WTC11 (cell line): ENCODE measurements around the gene SEL1L3. TPM values are rescaled to one million over a fixed set of nuclear protein-coding genes. Genes with fewer than 3 reads are reported as not detected.

Experiments used
- ATAC-seq: fragments of 200-7000 bp; cut with Tn5 transposase; 2 replicates; pipeline ENCODE4 v1.10.0; 2021; ENCODE audit warnings: mild to moderate bottlenecking, moderate library complexity
- CTCF ChIA-PET: fragments of 300-600 bp; sonication (Branson Sonifier 250); formaldehyde crosslinking; loops from one replicate; lab custom pipeline; 2021; ENCODE audit warnings: antibody characterized with exemption; lab: Charles Lee
- POLR2A ChIA-PET: fragments of 350-600 bp; sonication (Branson Sonifier 250); formaldehyde crosslinking; loops from one replicate; lab custom pipeline; 2021; ENCODE audit warnings: antibody characterized with exemption; lab: Charles Lee
- DNase-seq: peaks from one replicate; pipeline ENCODE4 v3.0.0; 2021; ENCODE audit warnings: low spot score
- H3K27ac Mint-ChIP-seq: 2 replicates; pipeline ENCODE4 v1.8.0; 2021; ENCODE audit warnings: mixed read lengths
- H3K27me3 Mint-ChIP-seq: 2 replicates; pipeline ENCODE4 v1.8.0; 2021; ENCODE audit warnings: low read depth, mild to moderate bottlenecking, moderate library complexity, mixed read lengths
- H3K36me3 Mint-ChIP-seq: 2 replicates; pipeline ENCODE4 v1.8.0; 2021; ENCODE audit warnings: mixed read lengths
- H3K4me1 Mint-ChIP-seq: 2 replicates; pipeline ENCODE4 v1.8.0; 2022; ENCODE audit warnings: mixed read lengths
- H3K4me3 Mint-ChIP-seq: 2 replicates; pipeline ENCODE4 v1.8.0; 2021; ENCODE audit warnings: mild to moderate bottlenecking, moderate library complexity, mixed read lengths
- H3K9me3 Mint-ChIP-seq: 2 replicates; pipeline ENCODE4 v1.8.0; 2021; ENCODE audit warnings: mixed read lengths
- ARID4B ChIP-seq: sonication (generic); formaldehyde crosslinking; IDR thresholded peaks from 2 replicates; pipeline ENCODE4 v1.8.0; 2023; ENCODE audit warnings: missing genetic modification reagents, mild to moderate bottlenecking, borderline replicate concordance
- ATF3 ChIP-seq: sonication (generic); formaldehyde crosslinking; conservative IDR thresholded peaks from 2 replicates; pipeline ENCODE4 v1.8.1; 2022; ENCODE audit warnings: mild to moderate bottlenecking, missing genetic modification reagents
- CREM ChIP-seq: sonication (generic); formaldehyde crosslinking; IDR thresholded peaks from 2 replicates; pipeline ENCODE4 v1.8.1; 2022; ENCODE audit warnings: mild to moderate bottlenecking, missing genetic modification reagents, moderate library complexity
- E2F1 ChIP-seq: sonication (generic); formaldehyde crosslinking; IDR thresholded peaks from 2 replicates; pipeline ENCODE4 v1.8.0; 2022; ENCODE audit warnings: mild to moderate bottlenecking, missing genetic modification reagents
- EMX1 ChIP-seq: fragments of 250-450 bp; sonication (Bioruptor Pico); IDR thresholded peaks from 2 replicates; pipeline ENCODE4 v1.8.0; 2021; ENCODE audit warnings: mild to moderate bottlenecking
- FOXJ3 ChIP-seq: sonication (generic); formaldehyde crosslinking; IDR thresholded peaks from 2 replicates; pipeline ENCODE4 v1.9.0; 2021; ENCODE audit warnings: missing genetic modification reagents, mild to moderate bottlenecking, borderline replicate concordance
- FOXP1 ChIP-seq: sonication (generic); formaldehyde crosslinking; IDR thresholded peaks from 2 replicates; pipeline ENCODE4 v1.8.0; 2022; ENCODE audit warnings: missing genetic modification reagents, mild to moderate bottlenecking, moderate library complexity, borderline replicate concordance
- JAZF1 ChIP-seq: fragments of 250-450 bp; sonication (Bioruptor Pico); IDR thresholded peaks from 2 replicates; pipeline ENCODE4 v1.9.0; 2021; ENCODE audit warnings: moderate library complexity, mild to moderate bottlenecking, inconsistent platforms
- JUN ChIP-seq: sonication (generic); formaldehyde crosslinking; IDR thresholded peaks from 2 replicates; pipeline ENCODE4 v1.8.0; 2023; ENCODE audit warnings: mild to moderate bottlenecking, missing genetic modification reagents
- NFATC4 ChIP-seq: fragments of 250-450 bp; sonication (Bioruptor Pico); IDR thresholded peaks from 2 replicates; pipeline ENCODE4 v1.9.0; 2021; ENCODE audit warnings: mild to moderate bottlenecking
- RELA ChIP-seq: sonication (generic); formaldehyde crosslinking; IDR thresholded peaks from 2 replicates; pipeline ENCODE4 v1.8.1; 2022; ENCODE audit warnings: missing genetic modification reagents, mild to moderate bottlenecking, borderline replicate concordance
- RORB ChIP-seq: fragments of 250-450 bp; sonication (Bioruptor Pico); IDR thresholded peaks from 2 replicates; pipeline ENCODE4 v1.9.0; 2021; ENCODE audit warnings: mild to moderate bottlenecking
- TCF7 ChIP-seq: sonication (generic); formaldehyde crosslinking; IDR thresholded peaks from 2 replicates; pipeline ENCODE4 v1.8.0; 2022; ENCODE audit warnings: mild to moderate bottlenecking, low read depth, missing genetic modification reagents, moderate library complexity
- USF2 ChIP-seq: sonication (generic); formaldehyde crosslinking; IDR thresholded peaks from 2 replicates; pipeline ENCODE4 v1.8.1; 2023; ENCODE audit warnings: mild to moderate bottlenecking, missing genetic modification reagents, moderate library complexity
- ZBTB43 ChIP-seq: sonication (generic); formaldehyde crosslinking; IDR thresholded peaks from 2 replicates; pipeline ENCODE4 v1.8.1; 2023; ENCODE audit warnings: mild to moderate bottlenecking, missing genetic modification reagents
- ZNF121 ChIP-seq: sonication (generic); formaldehyde crosslinking; IDR thresholded peaks from 2 replicates; pipeline ENCODE4 v1.8.0; 2023; ENCODE audit warnings: missing genetic modification reagents
- ZNF219 ChIP-seq: sonication (generic); formaldehyde crosslinking; IDR thresholded peaks from 2 replicates; pipeline ENCODE4 v1.8.0; 2023; ENCODE audit warnings: missing genetic modification reagents, mild to moderate bottlenecking, borderline replicate concordance
- ZNF317 ChIP-seq: sonication (generic); formaldehyde crosslinking; IDR thresholded peaks from 2 replicates; pipeline ENCODE4 v1.8.1; 2023; ENCODE audit warnings: low read depth, mild to moderate bottlenecking, moderate library complexity, missing genetic modification reagents, borderline replicate concordance
- total RNA-seq: library from RNA; stranded (reverse); gene quantifications from 3 replicates; pipeline ENCODE4 v1.2.3, GENCODE V29; 2021
- TF ChIP-seq, protein P1 (sequence below): sonication (generic); formaldehyde crosslinking; IDR thresholded peaks from 2 replicates; pipeline ENCODE4 v1.8.1; 2023; ENCODE audit warnings: mild to moderate bottlenecking, moderate library complexity, missing genetic modification reagents
- TF ChIP-seq, protein P2 (sequence below): sonication (generic); formaldehyde crosslinking; IDR thresholded peaks from 2 replicates; pipeline ENCODE4 v1.8.1; 2022; ENCODE audit warnings: low read depth, mild to moderate bottlenecking, moderate library complexity, missing genetic modification reagents, borderline replicate concordance

Gene SEL1L3
- total RNA-seq, 1 experiment from 2014 or later: 31.5 TPM

DNA sequence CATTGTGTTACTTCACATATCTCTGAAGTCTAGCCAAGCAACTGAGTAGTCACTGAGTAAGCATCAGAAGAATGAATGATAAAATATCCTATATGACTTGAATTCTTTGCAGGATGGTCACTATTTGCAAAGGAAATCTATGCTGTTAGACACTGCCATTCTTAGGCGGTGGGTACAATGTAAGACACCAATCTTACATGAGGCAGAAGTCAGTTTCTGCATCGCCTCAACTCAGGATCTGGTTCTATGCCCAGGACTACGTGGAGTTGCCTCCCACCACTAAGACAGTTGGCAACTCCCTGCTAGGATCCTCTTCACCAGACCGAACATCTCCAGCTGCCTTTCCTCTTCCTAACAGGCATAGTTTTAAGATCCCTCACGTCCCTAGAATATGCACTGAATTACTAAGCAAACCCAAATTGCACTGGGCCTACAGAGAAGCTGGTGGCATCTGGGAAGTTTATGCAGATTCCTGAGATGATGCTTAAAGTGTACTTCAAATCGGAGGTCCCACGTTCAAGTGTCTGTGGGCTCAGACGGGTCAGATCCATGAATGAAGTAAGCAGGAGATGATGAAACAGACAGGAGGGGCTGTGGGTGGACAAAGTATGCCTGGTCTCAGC is 45.6 kb downstream of the SEL1L3 start (continued):
- TF ChIP-seq, protein P1, sequence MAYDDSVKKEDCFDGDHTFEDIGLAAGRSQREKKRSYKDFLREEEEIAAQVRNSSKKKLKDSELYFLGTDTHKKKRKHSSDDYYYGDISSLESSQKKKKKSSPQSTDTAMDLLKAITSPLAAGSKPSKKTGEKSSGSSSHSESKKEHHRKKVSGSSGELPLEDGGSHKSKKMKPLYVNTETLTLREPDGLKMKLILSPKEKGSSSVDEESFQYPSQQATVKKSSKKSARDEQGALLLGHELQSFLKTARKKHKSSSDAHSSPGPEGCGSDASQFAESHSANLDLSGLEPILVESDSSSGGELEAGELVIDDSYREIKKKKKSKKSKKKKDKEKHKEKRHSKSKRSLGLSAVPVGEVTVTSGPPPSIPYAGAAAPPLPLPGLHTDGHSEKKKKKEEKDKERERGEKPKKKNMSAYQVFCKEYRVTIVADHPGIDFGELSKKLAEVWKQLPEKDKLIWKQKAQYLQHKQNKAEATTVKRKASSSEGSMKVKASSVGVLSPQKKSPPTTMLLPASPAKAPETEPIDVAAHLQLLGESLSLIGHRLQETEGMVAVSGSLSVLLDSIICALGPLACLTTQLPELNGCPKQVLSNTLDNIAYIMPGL (CRISPR knock-in tag): no peak
- TF ChIP-seq JAZF1 (CRISPR knock-in tag): no peak
- TF ChIP-seq USF2 (CRISPR knock-in tag): no peak
- no peak for TF ChIP-seq RORB (CRISPR knock-in tag)

DNA sequence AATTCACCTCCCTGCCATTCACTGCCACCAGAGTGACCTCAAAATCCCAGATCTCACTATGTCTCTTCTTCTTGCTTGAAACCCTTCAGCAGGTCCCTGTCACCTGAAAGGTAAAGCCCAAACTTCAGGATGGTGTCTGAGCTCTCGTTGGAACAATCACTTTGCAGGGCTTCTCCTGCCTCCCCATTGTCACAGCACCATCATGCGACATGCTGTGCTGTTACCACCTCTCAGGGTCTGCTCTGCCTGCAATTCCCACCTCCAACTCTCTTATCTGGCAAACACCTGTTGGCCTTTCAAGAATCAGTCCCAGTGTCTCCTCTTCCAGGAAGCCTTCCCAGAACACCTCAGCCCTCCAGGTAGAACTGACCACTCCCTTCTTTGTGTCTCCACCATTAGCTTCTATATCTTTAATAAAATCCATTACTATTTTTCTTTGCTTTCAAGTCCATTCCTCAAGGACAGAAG is 46.2 kb downstream of the SEL1L3 start:
- H3K27ac Mint-ChIP-seq: no peak overlapping the region
- DNase-seq: no peak
- peaks cover 19% of the 10 kb centered on the region for H3K4me1 Mint-ChIP-seq
- H3K27me3 Mint-ChIP-seq: peaks cover 16% of the 10 kb centered on the region
- peaks cover 43% of the 10 kb centered on the region for H3K36me3 Mint-ChIP-seq
- H3K9me3 Mint-ChIP-seq: no peaks in the 10 kb centered on the region
- no peak for ATAC-seq
- ChIA-PET POLR2A (no interaction called here), CTCF (interaction anchor here (1.0 kb wide), 1 partner anchor 24 kb away, joined by 3 read pairs; no protein-coding TSS in a partner anchor)
- no peak overlapping the region for H3K4me3 Mint-ChIP-seq
- TF ChIP-seq ZNF121 (CRISPR knock-in tag): no peak
- no peak for TF ChIP-seq TCF7 (CRISPR knock-in tag)
- no peak for TF ChIP-seq FOXP1 (CRISPR knock-in tag)
- TF ChIP-seq, protein P2, sequence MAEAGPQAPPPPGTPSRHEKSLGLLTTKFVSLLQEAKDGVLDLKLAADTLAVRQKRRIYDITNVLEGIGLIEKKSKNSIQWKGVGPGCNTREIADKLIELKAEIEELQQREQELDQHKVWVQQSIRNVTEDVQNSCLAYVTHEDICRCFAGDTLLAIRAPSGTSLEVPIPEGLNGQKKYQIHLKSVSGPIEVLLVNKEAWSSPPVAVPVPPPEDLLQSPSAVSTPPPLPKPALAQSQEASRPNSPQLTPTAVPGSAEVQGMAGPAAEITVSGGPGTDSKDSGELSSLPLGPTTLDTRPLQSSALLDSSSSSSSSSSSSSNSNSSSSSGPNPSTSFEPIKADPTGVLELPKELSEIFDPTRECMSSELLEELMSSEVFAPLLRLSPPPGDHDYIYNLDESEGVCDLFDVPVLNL: no peak
- no peak for TF ChIP-seq USF2 (CRISPR knock-in tag)
- TF ChIP-seq E2F1: no peak
- TF ChIP-seq, protein P1 (CRISPR knock-in tag): no peak
- no peak for TF ChIP-seq ARID4B
- no peak for TF ChIP-seq ZBTB43
- TF ChIP-seq ZNF219 (CRISPR knock-in tag): no peak
- TF ChIP-seq EMX1 (CRISPR knock-in tag): no peak
- no peak for TF ChIP-seq RELA
- TF ChIP-seq FOXJ3: no peak
- TF ChIP-seq ATF3 (CRISPR knock-in tag): no peak
- TF ChIP-seq CREM (CRISPR knock-in tag): no peak
- TF ChIP-seq ZNF317: no peak
- no peak for TF ChIP-seq JUN (CRISPR knock-in tag)
- TF ChIP-seq NFATC4 (CRISPR knock-in tag): no peak
